ENCODE results near the gene BICRAL. TPM values are rescaled to one million over a fixed set of nuclear protein-coding genes. Genes with fewer than 3 reads are reported as not detected.

The BICRAL gene
- total and polyA plus RNA-seq, 9 of the 15 experiments (the other 6 are each of a cell fraction or from before 2014, with no cell fraction given), result 1.2 to 11.9 (median 5.6) TPM

- H3K27ac ChIP-seq (ENCODE audit: extremely low read depth, low read depth, low read length), result no peak overlapping the region
- intact Hi-C loops (cut with micrococcal nuclease), result no loop called here
- H3K4me3 ChIP-seq, result no peak overlapping the region
- ATAC-seq, result no peak
- no peak overlapping the region for H3K9ac ChIP-seq (ENCODE audit: insufficient read depth in 1 of 2, low read depth in 2 of 2, low read length in 2 of 2)
- no TSS peak for BruUV-seq (replicated peaks)
- DNase-seq (ENCODE audit: extremely low read depth in 1 of 4, low spot score in 3 of 4), result peak in 1 of 4 experiments; percentile 13
- FAIRE-seq, result no peak
- H3K9me1 ChIP-seq (ENCODE audit: control insufficient read depth, insufficient read depth, low read length), result no peaks in the 10 kb centered on the region
- in situ Hi-C loops (cut with MboI), result no loop called here
- 50% methylated on average over 5 of the region's 5 CpGs for WGBS (ENCODE audit: insufficient coverage, low coverage, missing lambda C conversion rate)
- POLR2A ChIA-PET, result interaction anchor here (1.7 to 2.8 kb wide), 3 partner anchors 31 to 47 kb away, joined by 4 to 14 read pairs (median 7); no protein-coding TSS in a partner anchor
- H3K79me2 ChIP-seq (ENCODE audit: control insufficient read depth, insufficient read depth, low read length), result peaks cover 30% of the 10 kb centered on the region
- H4K20me1 ChIP-seq (replicated peaks; ENCODE audit: control insufficient read depth, insufficient read depth, low read length), result peaks cover 6% of the 10 kb centered on the region
- H3K4me2 ChIP-seq (ENCODE audit: insufficient read depth, low read length), result no peak overlapping the region
- H2AFZ ChIP-seq (ENCODE audit: low read depth, low read length), result no peak overlapping the region
- no peaks in the 10 kb centered on the region for H3K27me3 ChIP-seq (ENCODE audit: control insufficient read depth in 2 of 2, insufficient read depth in 2 of 2, low read length in 2 of 2)
- CTCF ChIA-PET (ENCODE audit: low intra/inter-chr PET ratio), result no interaction called here
- H3K4me1 ChIP-seq (replicated peaks in 1 of 2; ENCODE audit: control insufficient read depth in 2 of 2, insufficient read depth in 2 of 2, low read length in 2 of 2), result peaks cover 2 to 23% of the 10 kb centered on the region in 2 experiments; a peak in 3 of 5 replicates
- no peaks in the 10 kb centered on the region for H3K9me3 ChIP-seq (replicated peaks; ENCODE audit: control insufficient read depth, insufficient read depth, low read depth, low read length)
- peaks cover 7% of the 10 kb centered on the region; the same call in 2 of the 3 replicates for H3K36me3 ChIP-seq (ENCODE audit: control insufficient read depth, insufficient read depth, low read length)
- TF ChIP-seq FIP1L1 (IDR thresholded peaks at IDR 0.05; ENCODE audit: low read depth, low read length, poor library complexity, severe bottlenecking) (no peak), MEIS2 (IDR thresholded peaks at IDR 0.05; ENCODE audit: partially characterized antibody) (peak; percentile 96), ARID1B (IDR thresholded peaks at IDR 0.05) (no peak), ZFP91 (CRISPR knock-in tag; IDR thresholded peaks at IDR 0.05) (no peak), HDAC6 (IDR thresholded peaks at IDR 0.05; ENCODE audit: low read depth, low read length) (no peak), NKRF (IDR thresholded peaks at IDR 0.05; ENCODE audit: borderline replicate concordance) (no peak), ARID2 (IDR thresholded peaks at IDR 0.05) (no peak), KLF6 (CRISPR knock-in tag; IDR thresholded peaks at IDR 0.05; ENCODE audit: borderline replicate concordance) (no peak), CHAMP1 (IDR thresholded peaks at IDR 0.05) (no peak), NEUROD1 (IDR thresholded peaks at IDR 0.05; ENCODE audit: borderline replicate concordance, low read depth, low read length, partially characterized antibody) (no peak), ELF1 (tag; IDR thresholded peaks at IDR 0.05) (no peak), NFIC (IDR thresholded peaks at IDR 0.05) (peak; percentile 48; the same call in 1 of the 2 replicates), ZFX (CRISPR knock-in tag; IDR thresholded peaks at IDR 0.05) (no peak), ZNF584 (CRISPR knock-in tag; IDR thresholded peaks at IDR 0.05; ENCODE audit: low read depth) (peak; percentile 82; the same call in 1 of the 2 replicates), RCOR1 (IDR thresholded peaks at IDR 0.05; ENCODE audit: borderline replicate concordance in 1 of 2, low read depth in 2 of 2, low read length in 2 of 2) (0 out of 4 replicates have a peak, but pooled peaks of 1 of the 2 experiments have one; percentile 24)
These were observed 39.5 kb upstream of the BICRAL start for GRCh38 chr6:42742116-42742894.

All from K562 (cell line).